Neural progenitor cell (in vitro differentiated cells): ENCODE data around the gene C1orf50. TPM values are rescaled to one million over a fixed set of nuclear protein-coding genes. Genes with fewer than 3 reads are reported as not detected.
A peak's percentile ranks its signal among the peaks of the same experiment; 100 is the strongest.

ENCODE experiments used
- DNase-seq: peaks from one replicate; pipeline ENCODE4 v3.0.0-alpha.2; 2016; ENCODE audit warnings: low spot score
- H2AFZ ChIP-seq: fragments of 200-600 bp; sonication (generic); replicated peaks from 2 replicates; pipeline ENCODE4 v1.6.1; 2016; ENCODE audit warnings: antibody characterized with exemption
- H3F3A ChIP-seq: fragments of 200-600 bp; sonication (generic); 2 replicates; pipeline ENCODE4 v1.6.1; 2016; ENCODE audit warnings: antibody characterized with exemption, low read depth
- H3K27ac ChIP-seq: fragments of 200-600 bp; sonication (generic); 2 replicates; pipeline ENCODE4 v1.5.1; 2016; ENCODE audit warnings: mild to moderate bottlenecking
- H3K27me3 ChIP-seq: fragments of 200-600 bp; sonication (generic); 2 replicates; pipeline ENCODE4 v1.6.1; 2016; ENCODE audit warnings: mild to moderate bottlenecking, moderate library complexity
- H3K36me3 ChIP-seq: fragments of 200-600 bp; sonication (generic); 2 replicates; pipeline ENCODE4 v1.5.1; 2016
- H3K4me1 ChIP-seq: fragments of 200-600 bp; sonication (generic); 2 replicates; pipeline ENCODE4 v1.6.1; 2016; ENCODE audit warnings: mixed run types
- H3K4me2 ChIP-seq: fragments of 200-600 bp; sonication (generic); 2 replicates; pipeline ENCODE4 v1.6.1; 2016
- H3K4me3 ChIP-seq: fragments of 200-600 bp; sonication (generic); 2 replicates; pipeline ENCODE4 v1.5.1; 2016
- H3K79me2 ChIP-seq: fragments of 200-600 bp; sonication (generic); 2 replicates; pipeline ENCODE4 v1.6.1; 2016; ENCODE audit warnings: low read depth
- H3K9ac ChIP-seq: fragments of 200-600 bp; sonication (generic); 2 replicates; pipeline ENCODE4 v1.6.1; 2016
- H3K9me3 ChIP-seq: fragments of 200-600 bp; sonication (generic); 2 replicates; pipeline ENCODE4 v1.5.1; 2016; ENCODE audit warnings: low read depth
- H4K20me1 ChIP-seq: fragments of 200-600 bp; sonication (generic); 2 replicates; pipeline ENCODE4 v1.6.1; 2016; ENCODE audit warnings: low read depth
- H3K27ac Mint-ChIP-seq: 3 replicates; pipeline ENCODE4 v1.8.0; 2021; ENCODE audit warnings: mixed read lengths
- H3K27me3 Mint-ChIP-seq: 2 replicates; pipeline ENCODE4 v1.8.0; 2022; ENCODE audit warnings: low read depth, mild to moderate bottlenecking, inconsistent platforms, moderate library complexity, mixed read lengths; ENCODE audit not compliant: insufficient read depth
- H3K36me3 Mint-ChIP-seq: 3 replicates; pipeline ENCODE4 v1.8.0; 2021; ENCODE audit warnings: mixed read lengths
- H3K4me1 Mint-ChIP-seq: 3 replicates; pipeline ENCODE4 v1.8.0; 2021; ENCODE audit warnings: mixed read lengths
- H3K4me3 Mint-ChIP-seq: 3 replicates; pipeline ENCODE4 v1.8.0; 2021; ENCODE audit warnings: mild to moderate bottlenecking, moderate library complexity, mixed read lengths
- H3K9me3 Mint-ChIP-seq: 3 replicates; pipeline ENCODE4 v1.8.0; 2020; ENCODE audit warnings: mixed read lengths
- CTCF ChIP-seq: fragments of 200-600 bp; sonication (generic); IDR thresholded peaks from 2 replicates; pipeline ENCODE4 v1.5.1; 2017; ENCODE audit warnings: antibody characterized with exemption, mild to moderate bottlenecking
- EZH2 ChIP-seq: fragments of 200-600 bp; sonication (generic); IDR thresholded peaks from 2 replicates; pipeline ENCODE4 v1.6.1; 2017; ENCODE audit warnings: antibody characterized with exemption, mild to moderate bottlenecking, moderate library complexity
- EZH2phosphoT487 ChIP-seq: fragments of 200-600 bp; sonication (generic); IDR thresholded peaks from 2 replicates; pipeline ENCODE4 v1.6.1; 2017; ENCODE audit warnings: antibody characterized with exemption
- total RNA-seq: library from RNA; depleted of rRNA; stranded (reverse); fragments of >200 nt; gene quantifications from 2 replicates; pipeline ENCODE4 v1.2.3, GENCODE V29; 2015; ENCODE audit warnings: low replicate concordance

C1orf50 gene
- total RNA-seq, 1 donor from 2014 or later, result 19.0 TPM

- H3K9me3 ChIP-seq, result no peaks in the 10 kb centered on the region
- no peaks in the 10 kb centered on the region for H3K36me3 ChIP-seq
- H3K27ac ChIP-seq, result no peak overlapping the region
- peaks cover 38% of the 10 kb centered on the region for H3K4me1 Mint-ChIP-seq
- no peak overlapping the region for H2AFZ ChIP-seq
- H3K4me2 ChIP-seq, result no peak overlapping the region
- H3K27me3 Mint-ChIP-seq, result peaks cover 13% of the 10 kb centered on the region
- H3K4me3 ChIP-seq, result no peak overlapping the region
- DNase-seq, result no peak
- no peak overlapping the region for H3K27ac Mint-ChIP-seq
- peaks cover 3% of the 10 kb centered on the region for H3K9me3 Mint-ChIP-seq
- no peaks in the 10 kb centered on the region for H3K36me3 Mint-ChIP-seq
- H3K4me3 Mint-ChIP-seq, result no peak overlapping the region
- no peaks in the 10 kb centered on the region for H4K20me1 ChIP-seq
- H3K4me1 ChIP-seq, result peaks cover 21% of the 10 kb centered on the region
- H3F3A ChIP-seq, result peaks cover 23% of the 10 kb centered on the region
- TF ChIP-seq CTCF (no peak), EZH2phosphoT487 (no peak), EZH2 (no peak)
- no peak overlapping the region for H3K9ac ChIP-seq
- H3K79me2 ChIP-seq, result no peaks in the 10 kb centered on the region
- no peaks in the 10 kb centered on the region for H3K27me3 ChIP-seq
Measured at GRCh38 chr1:42737986-42738677, 28.9 kb upstream of the C1orf50 start.

- no peak for DNase-seq
- Histone ChIP-seq H3K36me3 (no peaks in the 10 kb centered on the region), H3K9me3 (no peaks in the 10 kb centered on the region), H3K4me1 (peaks cover 21% of the 10 kb centered on the region), H3K27ac (no peak overlapping the region), H3F3A (peaks cover 23% of the 10 kb centered on the region), H3K27me3 (no peaks in the 10 kb centered on the region), H4K20me1 (no peaks in the 10 kb centered on the region), H3K4me3 (no peak overlapping the region), H3K4me2 (no peak overlapping the region), H3K9ac (no peak overlapping the region), H2AFZ (no peak overlapping the region), H3K79me2 (no peaks in the 10 kb centered on the region)
- TF ChIP-seq EZH2, result no peak
- no peak for TF ChIP-seq CTCF
- no peak for TF ChIP-seq EZH2phosphoT487
- Mint-ChIP-seq H3K36me3 (no peaks in the 10 kb centered on the region), H3K4me1 (peaks cover 42% of the 10 kb centered on the region), H3K4me3 (no peak overlapping the region), H3K27ac (no peak overlapping the region), H3K9me3 (peaks cover 3% of the 10 kb centered on the region), H3K27me3 (peaks cover 14% of the 10 kb centered on the region)
Measured at GRCh38 chr1:42738678-42739226, 28.3 kb upstream of the C1orf50 start.

- Histone ChIP-seq H3K4me3 (peak within 1 kb of the TSS; percentile 16), H3K4me1 (peaks cover 21% of the 10 kb centered on the region), H3K27me3 (no peaks in the 10 kb centered on the region), H3K4me2 (peak within 1 kb of the TSS; percentile 67), H2AFZ (no peak within 1 kb of the TSS), H3F3A (peaks cover 23% of the 10 kb centered on the region), H3K9me3 (no peaks in the 10 kb centered on the region), H3K9ac (no peak within 1 kb of the TSS), H4K20me1 (no peaks in the 10 kb centered on the region), H3K36me3 (no peaks in the 10 kb centered on the region), H3K27ac (no peak within 1 kb of the TSS), H3K79me2 (no peaks in the 10 kb centered on the region)
- Mint-ChIP-seq H3K27me3 (peaks cover 14% of the 10 kb centered on the region), H3K9me3 (peaks cover 3% of the 10 kb centered on the region), H3K4me1 (peaks cover 38% of the 10 kb centered on the region), H3K27ac (peak within 1 kb of the TSS; percentile 67), H3K36me3 (peaks cover under 1% of the 10 kb centered on the region), H3K4me3 (peak within 1 kb of the TSS; percentile 71)
- peak; percentile 90 for DNase-seq
- TF ChIP-seq CTCF (no peak), EZH2 (no peak), EZH2phosphoT487 (no peak)
Measured at GRCh38 chr1:42739753-42740700, 27.0 kb upstream of the C1orf50 start, which contains the start of gene CLDN19. TSS of gene CLDN19 (minus strand) at chr1:42740236. CDS start at chr1:42740063, 173 bp downstream.
